Measurements from ENCODE around the gene UFSP2.

The UFSP2 gene

GRCh38 chr4:185463541-185463940 lies 37.8 kb upstream of the UFSP2 start:
- H3K4me1 ChIP-seq (ENCODE audit: control extremely low read depth in 1 of 4, control insufficient read depth in 4 of 4, insufficient read depth in 4 of 4, low read length in 3 of 4) = no peaks in the 10 kb centered on the region
- peaks cover 2 to 42% (median 12%) of the 10 kb centered on the region in 5 experiments for H3K27me3 ChIP-seq (replicated peaks in 2 of 5; ENCODE audit: control insufficient read depth in 4 of 5, insufficient read depth in 5 of 5, low read length in 4 of 5)
- CTCF ChIA-PET = interaction anchor here (1.1 kb wide), 1 partner anchor 135 kb away, joined by 3 read pairs; no protein-coding TSS in a partner anchor
- no peak overlapping the region for H3K27ac ChIP-seq (ENCODE audit: insufficient read depth in 1 of 2, low read depth in 1 of 2, low read length in 2 of 2, poor library complexity in 1 of 2, severe bottlenecking in 2 of 2)
- POLR2A ChIA-PET = no interaction called here
- DNase-seq = no peak
- H3K9me3 ChIP-seq (ENCODE audit: control extremely low read depth in 1 of 5, control insufficient read depth in 4 of 5, insufficient read depth in 2 of 5, low read depth in 1 of 5, low read length in 4 of 5) = no peaks in the 10 kb centered on the region
- H3K4me3 ChIP-seq (ENCODE audit: control insufficient read depth in 1 of 7, extremely low read depth in 1 of 7, insufficient read depth in 4 of 7, low read depth in 2 of 7, low read length in 6 of 7) = no peak overlapping the region
- WGBS (ENCODE audit: insufficient coverage) = 100% methylated on average over 6 of the region's 6 CpGs
- H3K36me3 ChIP-seq (ENCODE audit: control insufficient read depth in 4 of 4, insufficient read depth in 4 of 4, low read length in 3 of 4) = no peaks in the 10 kb centered on the region

GRCh38 chr4:185461565-185461964 lies 35.8 kb upstream of the UFSP2 start:
- 97% methylated on average over 7 of the region's 8 CpGs for WGBS (ENCODE audit: insufficient coverage)
- POLR2A ChIA-PET = no interaction called here

GRCh38 chr4:185457136-185457535 lies 31.4 kb upstream of the UFSP2 start:
- 78% methylated on average over 3 of the region's 3 CpGs for WGBS (ENCODE audit: insufficient coverage)
- Histone ChIP-seq H3K36me3 (ENCODE audit: control insufficient read depth in 4 of 4, insufficient read depth in 4 of 4, low read length in 3 of 4) (no peaks in the 10 kb centered on the region), H3K4me1 (ENCODE audit: control extremely low read depth in 1 of 4, control insufficient read depth in 4 of 4, insufficient read depth in 4 of 4, low read length in 3 of 4) (no peaks in the 10 kb centered on the region), H3K4me3 (ENCODE audit: control insufficient read depth in 1 of 7, extremely low read depth in 1 of 7, insufficient read depth in 4 of 7, low read depth in 2 of 7, low read length in 6 of 7) (no peak overlapping the region), H3K27me3 (replicated peaks in 2 of 5; ENCODE audit: control insufficient read depth in 4 of 5, insufficient read depth in 5 of 5, low read length in 4 of 5) (peaks cover 0 to 16% (median 4%) of the 10 kb centered on the region in 5 experiments), H3K27ac (ENCODE audit: insufficient read depth in 1 of 2, low read depth in 1 of 2, low read length in 2 of 2, poor library complexity in 1 of 2, severe bottlenecking in 2 of 2) (no peak overlapping the region), H3K9me3 (ENCODE audit: control extremely low read depth in 1 of 5, control insufficient read depth in 4 of 5, insufficient read depth in 2 of 5, low read depth in 1 of 5, low read length in 4 of 5) (no peaks in the 10 kb centered on the region)
- CTCF ChIA-PET = no interaction called here
- POLR2A ChIA-PET = no interaction called here
- DNase-seq = no peak

More at GRCh38 chr4:185461565-185461964, 35.8 kb upstream of the UFSP2 start:
- H3K27me3 ChIP-seq (replicated peaks in 2 of 5; ENCODE audit: control insufficient read depth in 4 of 5, insufficient read depth in 5 of 5, low read length in 4 of 5) = peaks cover 2 to 29% (median 7%) of the 10 kb centered on the region in 5 experiments
- H3K27ac ChIP-seq (ENCODE audit: insufficient read depth in 1 of 2, low read depth in 1 of 2, low read length in 2 of 2, poor library complexity in 1 of 2, severe bottlenecking in 2 of 2) = no peak overlapping the region
- DNase-seq = no peak
- CTCF ChIA-PET = no interaction called here
- H3K4me3 ChIP-seq (ENCODE audit: control insufficient read depth in 1 of 7, extremely low read depth in 1 of 7, insufficient read depth in 4 of 7, low read depth in 2 of 7, low read length in 6 of 7) = no peak overlapping the region
- no peaks in the 10 kb centered on the region for H3K36me3 ChIP-seq (ENCODE audit: control insufficient read depth in 4 of 4, insufficient read depth in 4 of 4, low read length in 3 of 4)
- no peaks in the 10 kb centered on the region for H3K9me3 ChIP-seq (ENCODE audit: control extremely low read depth in 1 of 5, control insufficient read depth in 4 of 5, insufficient read depth in 2 of 5, low read depth in 1 of 5, low read length in 4 of 5)
- no peaks in the 10 kb centered on the region for H3K4me1 ChIP-seq (ENCODE audit: control extremely low read depth in 1 of 4, control insufficient read depth in 4 of 4, insufficient read depth in 4 of 4, low read length in 3 of 4)

GRCh38 chr4:185456131-185456530 lies 30.4 kb upstream of the UFSP2 start:
- ChIA-PET CTCF (interaction anchor here (1.2 kb wide), 1 partner anchor 25 kb away, joined by 3 read pairs; no protein-coding TSS in a partner anchor), POLR2A (no interaction called here)
- WGBS (ENCODE audit: insufficient coverage) = no CpG with 5 or more reads among the region's 2 CpGs
- no peak for DNase-seq
- no peaks in the 10 kb centered on the region for H3K9me3 ChIP-seq (ENCODE audit: control extremely low read depth in 1 of 5, control insufficient read depth in 4 of 5, insufficient read depth in 2 of 5, low read depth in 1 of 5, low read length in 4 of 5)
- no peaks in the 10 kb centered on the region for H3K4me1 ChIP-seq (ENCODE audit: control extremely low read depth in 1 of 4, control insufficient read depth in 4 of 4, insufficient read depth in 4 of 4, low read length in 3 of 4)
- no peak overlapping the region for H3K4me3 ChIP-seq (ENCODE audit: control insufficient read depth in 1 of 7, extremely low read depth in 1 of 7, insufficient read depth in 4 of 7, low read depth in 2 of 7, low read length in 6 of 7)
- H3K27me3 ChIP-seq (replicated peaks in 2 of 5; ENCODE audit: control insufficient read depth in 4 of 5, insufficient read depth in 5 of 5, low read length in 4 of 5) = peaks cover 0 to 16% (median 4%) of the 10 kb centered on the region in 5 experiments
- no peaks in the 10 kb centered on the region for H3K36me3 ChIP-seq (ENCODE audit: control insufficient read depth in 4 of 4, insufficient read depth in 4 of 4, low read length in 3 of 4)
- no peak overlapping the region for H3K27ac ChIP-seq (ENCODE audit: insufficient read depth in 1 of 2, low read depth in 1 of 2, low read length in 2 of 2, poor library complexity in 1 of 2, severe bottlenecking in 2 of 2)

- Histone ChIP-seq H3K4me1 (ENCODE audit: control extremely low read depth in 1 of 4, control insufficient read depth in 4 of 4, insufficient read depth in 4 of 4, low read length in 3 of 4) (no peaks in the 10 kb centered on the region), H3K4me3 (ENCODE audit: control insufficient read depth in 1 of 7, extremely low read depth in 1 of 7, insufficient read depth in 4 of 7, low read depth in 2 of 7, low read length in 6 of 7) (no peak overlapping the region), H3K27me3 (replicated peaks in 2 of 5; ENCODE audit: control insufficient read depth in 4 of 5, insufficient read depth in 5 of 5, low read length in 4 of 5) (peaks cover 0 to 2% (median 0%) of the 10 kb centered on the region in 5 experiments), H3K36me3 (ENCODE audit: control insufficient read depth in 4 of 4, insufficient read depth in 4 of 4, low read length in 3 of 4) (no peaks in the 10 kb centered on the region), H3K9me3 (ENCODE audit: control extremely low read depth in 1 of 5, control insufficient read depth in 4 of 5, insufficient read depth in 2 of 5, low read depth in 1 of 5, low read length in 4 of 5) (no peaks in the 10 kb centered on the region), H3K27ac (ENCODE audit: insufficient read depth in 1 of 2, low read depth in 1 of 2, low read length in 2 of 2, poor library complexity in 1 of 2, severe bottlenecking in 2 of 2) (no peak overlapping the region)
- WGBS (ENCODE audit: insufficient coverage) = 80% methylated on average over 1 of the region's 2 CpGs
- ChIA-PET POLR2A (no interaction called here), CTCF (no interaction called here)
- DNase-seq = no peak
These were observed 19.4 kb upstream of the UFSP2 start for GRCh38 chr4:185445209-185445608.

GRCh38 chr4:185441479-185441878 lies 15.7 kb upstream of the UFSP2 start:
- POLR2A ChIA-PET = no interaction called here

GRCh38 chr4:185437809-185438208 lies 12.0 kb upstream of the UFSP2 start:
- ChIA-PET CTCF (no interaction called here), POLR2A (no interaction called here)
- Histone ChIP-seq H3K36me3 (ENCODE audit: control insufficient read depth in 4 of 4, insufficient read depth in 4 of 4, low read length in 3 of 4) (no peaks in the 10 kb centered on the region), H3K4me3 (ENCODE audit: control insufficient read depth in 1 of 7, extremely low read depth in 1 of 7, insufficient read depth in 4 of 7, low read depth in 2 of 7, low read length in 6 of 7) (no peak overlapping the region), H3K9me3 (ENCODE audit: control extremely low read depth in 1 of 5, control insufficient read depth in 4 of 5, insufficient read depth in 2 of 5, low read depth in 1 of 5, low read length in 4 of 5) (no peaks in the 10 kb centered on the region), H3K27me3 (replicated peaks in 2 of 5; ENCODE audit: control insufficient read depth in 4 of 5, insufficient read depth in 5 of 5, low read length in 4 of 5) (peaks cover 2 to 9% (median 4%) of the 10 kb centered on the region in 5 experiments), H3K27ac (ENCODE audit: insufficient read depth in 1 of 2, low read depth in 1 of 2, low read length in 2 of 2, poor library complexity in 1 of 2, severe bottlenecking in 2 of 2) (no peak overlapping the region), H3K4me1 (ENCODE audit: control extremely low read depth in 1 of 4, control insufficient read depth in 4 of 4, insufficient read depth in 4 of 4, low read length in 3 of 4) (no peaks in the 10 kb centered on the region)
- no peak for DNase-seq

More at GRCh38 chr4:185441479-185441878, 15.7 kb upstream of the UFSP2 start:
- H3K4me3 ChIP-seq (ENCODE audit: control insufficient read depth in 1 of 7, extremely low read depth in 1 of 7, insufficient read depth in 4 of 7, low read depth in 2 of 7, low read length in 6 of 7) = no peak overlapping the region
- H3K9me3 ChIP-seq (ENCODE audit: control extremely low read depth in 1 of 5, control insufficient read depth in 4 of 5, insufficient read depth in 2 of 5, low read depth in 1 of 5, low read length in 4 of 5) = no peaks in the 10 kb centered on the region
- H3K27ac ChIP-seq (ENCODE audit: insufficient read depth in 1 of 2, low read depth in 1 of 2, low read length in 2 of 2, poor library complexity in 1 of 2, severe bottlenecking in 2 of 2) = no peak overlapping the region
- H3K4me1 ChIP-seq (ENCODE audit: control extremely low read depth in 1 of 4, control insufficient read depth in 4 of 4, insufficient read depth in 4 of 4, low read length in 3 of 4) = no peaks in the 10 kb centered on the region
- peaks cover 2 to 9% (median 4%) of the 10 kb centered on the region in 5 experiments for H3K27me3 ChIP-seq (replicated peaks in 2 of 5; ENCODE audit: control insufficient read depth in 4 of 5, insufficient read depth in 5 of 5, low read length in 4 of 5)
- CTCF ChIA-PET = no interaction called here
- WGBS (ENCODE audit: insufficient coverage) = no CpG with 5 or more reads among the region's 2 CpGs
- DNase-seq = no peak
- H3K36me3 ChIP-seq (ENCODE audit: control insufficient read depth in 4 of 4, insufficient read depth in 4 of 4, low read length in 3 of 4) = no peaks in the 10 kb centered on the region

All from common myeloid progenitor, CD34-positive (primary cell).